NB4 (cell line): Measurements from ENCODE around the gene LRRIQ1.

ENCODE experiments used
- DNase-seq: peaks from one replicate; pipeline ENCODE4 v3.0.0; 2010; ENCODE audit warnings: low read depth
- H3K4me3 ChIP-seq: one replicate; pipeline ENCODE4 v1.5.1; 2011; ENCODE audit warnings: mild to moderate bottlenecking, low read depth, low read length, moderate library complexity
- CTCF ChIP-seq: IDR thresholded peaks from one replicate; pipeline ENCODE4 v1.5.1; 2012; ENCODE audit warnings: low read depth, low read length
- MAX ChIP-seq: IDR thresholded peaks from 2 replicates; pipeline ENCODE4 v1.6.1; 2011; ENCODE audit warnings: low read depth, low read length
- MYC ChIP-seq: IDR thresholded peaks from 2 replicates; pipeline ENCODE4 v1.6.1; 2011; ENCODE audit warnings: low read depth, low read length
- POLR2A ChIP-seq: IDR thresholded peaks from 2 replicates; pipeline ENCODE4 v1.6.1; 2011; ENCODE audit warnings: mild to moderate bottlenecking; ENCODE audit not compliant: insufficient read length; ENCODE audit errors: extremely low read depth

The LRRIQ1 gene

GRCh38 chr12:85147331-85147730 lies 111.2 kb downstream of the LRRIQ1 start:
- no peak for TF ChIP-seq MYC
- no peak for TF ChIP-seq POLR2A
- no peak for TF ChIP-seq MAX
- no peak for TF ChIP-seq CTCF
- H3K4me3 ChIP-seq, result no peak overlapping the region
- DNase-seq, result no peak

- no peak overlapping the region for H3K4me3 ChIP-seq
- TF ChIP-seq POLR2A (no peak), CTCF (no peak), MAX (no peak), MYC (no peak)
- no peak for DNase-seq
These were observed 116.2 kb downstream of the LRRIQ1 start for GRCh38 chr12:85152311-85152729.

- DNase-seq, result peak; percentile 31
- H3K4me3 ChIP-seq, result no peak overlapping the region
- TF ChIP-seq MYC, result no peak
- no peak for TF ChIP-seq POLR2A
- no peak for TF ChIP-seq CTCF
- no peak for TF ChIP-seq MAX
These were observed 119.6 kb downstream of the LRRIQ1 start for GRCh38 chr12:85155791-85156190.

- TF ChIP-seq CTCF (no peak), POLR2A (no peak), MAX (no peak), MYC (no peak)
- DNase-seq, result no peak
These were observed 120.4 kb downstream of the LRRIQ1 start for GRCh38 chr12:85156569-85156968.

GRCh38 chr12:85157035-85157603 lies 121.0 kb downstream of the LRRIQ1 start:
- TF ChIP-seq POLR2A (no peak), CTCF (no peak), MYC (no peak), MAX (no peak)
- H3K4me3 ChIP-seq, result no peak overlapping the region
- no peak for DNase-seq

More at GRCh38 chr12:85156569-85156968, 120.4 kb downstream of the LRRIQ1 start:
- H3K4me3 ChIP-seq, result no peak overlapping the region
